H54 (cell line): Measurements from ENCODE around the gene COL1A1.

Source experiments
- DNase-seq: peaks from one replicate; pipeline ENCODE4 v3.0.0; 2011; ENCODE audit warnings: low spot score, mixed read lengths; ENCODE audit not compliant: insufficient read length
- FAIRE-seq: peaks from 3 replicates; lab custom pipeline; 2011; peaks lifted over from hg19 to GRCh38; lab: Jason Lieb, UNC
- POLR2A ChIP-seq: IDR thresholded peaks from 2 replicates; pipeline ENCODE4 v1.6.1; 2011; ENCODE audit warnings: low read depth, mild to moderate bottlenecking, low read length

COL1A1 gene

DNA sequence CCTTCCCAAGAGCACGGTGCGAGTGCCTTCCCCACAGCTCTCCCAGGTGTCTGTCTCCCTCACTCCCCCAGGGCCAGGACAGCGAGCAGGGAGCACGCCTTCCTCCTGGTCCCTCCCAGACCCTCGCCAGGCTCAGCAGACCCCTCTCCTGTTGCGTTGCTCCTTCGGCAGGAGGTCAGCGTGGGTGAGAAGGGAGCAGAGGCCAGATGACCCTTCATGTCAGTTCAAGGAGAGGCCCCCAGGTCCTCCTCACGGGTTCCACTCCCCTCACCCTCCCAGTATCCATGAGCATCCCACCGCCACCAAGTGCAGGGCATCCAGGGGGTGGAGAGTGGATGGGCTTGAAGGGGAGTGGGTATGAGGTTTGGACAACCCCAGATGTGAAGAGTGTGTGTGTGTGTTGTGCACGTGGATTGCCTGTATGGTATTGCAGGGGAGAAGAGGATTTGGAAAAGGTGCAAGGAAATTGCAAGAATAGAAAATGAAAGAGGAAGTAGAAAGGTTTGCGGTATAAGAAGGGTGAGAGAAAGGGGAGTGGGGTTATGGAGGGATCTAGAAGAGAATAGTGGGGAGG lies 17.9 kb downstream of the COL1A1 start:
- no peak for DNase-seq
- no peak for TF ChIP-seq POLR2A

DNA sequence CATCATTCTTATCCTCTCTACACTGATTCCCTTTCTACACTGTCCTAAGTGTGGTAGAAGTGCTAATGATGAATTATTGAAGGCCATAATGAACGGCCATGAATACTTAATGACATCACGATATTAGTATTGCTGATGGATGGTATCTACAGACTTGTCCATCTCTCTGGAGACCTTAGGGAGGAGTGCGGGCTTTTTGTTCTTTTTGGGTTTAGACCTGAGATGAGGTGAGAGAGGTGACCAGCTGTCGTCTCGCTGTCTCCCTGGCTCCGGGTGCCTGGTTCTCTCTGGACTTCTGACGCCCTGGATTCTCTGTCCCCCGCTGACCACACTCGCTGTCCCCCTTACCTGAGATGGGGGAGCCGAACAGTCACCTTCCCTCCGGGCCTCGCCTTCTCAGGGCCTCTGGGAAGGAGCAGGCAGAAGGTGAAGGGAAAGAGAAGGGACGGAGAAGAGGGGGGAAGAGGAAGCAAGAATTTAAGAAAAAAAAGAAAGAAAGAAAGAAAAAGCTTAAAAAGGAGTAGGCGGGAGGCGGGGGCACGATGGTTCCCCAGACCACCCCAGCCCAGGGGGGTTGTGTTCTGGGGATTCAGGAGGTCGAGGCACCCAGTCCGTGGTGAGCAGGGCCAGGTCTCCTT lies 18.5 kb downstream of the COL1A1 start:
- no peak for TF ChIP-seq POLR2A
- DNase-seq (no peak), FAIRE-seq (no peak)

More for the DNA sequence above, 17.9 kb downstream of the COL1A1 start:
- no peak for FAIRE-seq

DNA sequence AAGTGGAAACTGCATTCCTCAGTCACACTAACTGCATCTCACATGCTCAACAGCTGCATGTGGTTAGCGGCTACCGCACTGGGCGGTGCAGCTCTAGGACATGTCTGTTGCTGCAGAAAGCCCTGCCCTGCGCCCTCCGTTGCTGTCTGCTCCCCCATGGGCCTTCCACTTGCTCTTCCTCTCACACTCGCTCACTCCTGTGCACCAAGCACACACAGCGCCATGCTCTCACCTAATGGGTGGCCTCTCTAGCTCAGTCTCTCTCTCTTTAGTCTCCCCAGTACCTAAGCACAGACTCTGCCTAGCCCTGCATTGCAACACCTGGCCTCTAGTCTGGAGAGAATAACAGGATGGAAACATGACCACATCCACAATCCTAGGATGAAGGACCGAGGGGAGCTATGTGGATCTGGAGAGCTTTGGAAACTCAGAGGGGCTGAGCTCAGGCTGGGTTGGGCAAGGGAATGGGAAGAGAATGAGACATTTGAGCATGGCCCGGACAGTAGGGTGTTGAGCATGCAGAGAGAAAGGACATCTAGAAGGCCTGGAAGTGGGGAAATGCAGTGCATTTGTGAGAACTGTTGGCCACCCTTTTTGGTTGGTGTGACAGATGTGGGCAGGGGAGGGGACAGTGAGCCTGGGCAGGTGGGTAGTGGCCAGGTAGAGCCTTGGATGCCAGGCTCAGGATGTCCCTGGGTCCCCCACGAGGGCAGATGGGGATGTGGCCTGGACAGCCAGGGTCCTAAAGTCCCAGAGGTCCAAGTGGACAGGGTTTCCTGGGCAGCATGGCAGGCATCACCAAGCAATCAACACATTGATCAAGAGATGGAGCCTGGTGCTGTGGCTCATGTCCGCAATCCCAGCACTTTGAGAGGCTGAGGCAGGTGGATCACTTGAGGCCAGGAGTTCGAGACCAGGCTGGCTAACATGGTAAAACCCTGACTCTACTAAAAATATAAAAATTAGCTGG lies 19.6 kb downstream of the COL1A1 start:
- DNase-seq: no peak
- FAIRE-seq: no peak
- no peak for TF ChIP-seq POLR2A

DNA sequence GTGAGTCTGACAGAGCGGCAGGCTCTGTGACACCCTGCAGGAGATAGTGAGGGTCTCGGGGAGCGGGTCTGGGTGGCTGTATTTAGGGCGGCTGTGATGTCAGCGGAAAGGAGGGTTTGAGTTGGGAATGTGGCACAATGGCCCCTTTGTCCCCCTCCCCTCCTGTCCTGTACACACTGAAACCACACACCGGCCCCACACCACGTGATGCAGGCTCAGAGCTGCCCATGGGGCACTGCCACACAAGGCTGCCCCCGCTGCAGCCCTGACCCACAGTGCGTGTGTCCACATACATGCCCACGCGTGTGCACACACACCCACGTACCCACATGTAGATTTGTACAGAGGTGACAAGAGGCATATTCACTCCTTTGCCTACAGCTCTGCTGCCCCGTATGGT lies 20.3 kb downstream of the COL1A1 start:
- no peak for DNase-seq
- no peak for FAIRE-seq
- TF ChIP-seq POLR2A: no peak

DNA sequence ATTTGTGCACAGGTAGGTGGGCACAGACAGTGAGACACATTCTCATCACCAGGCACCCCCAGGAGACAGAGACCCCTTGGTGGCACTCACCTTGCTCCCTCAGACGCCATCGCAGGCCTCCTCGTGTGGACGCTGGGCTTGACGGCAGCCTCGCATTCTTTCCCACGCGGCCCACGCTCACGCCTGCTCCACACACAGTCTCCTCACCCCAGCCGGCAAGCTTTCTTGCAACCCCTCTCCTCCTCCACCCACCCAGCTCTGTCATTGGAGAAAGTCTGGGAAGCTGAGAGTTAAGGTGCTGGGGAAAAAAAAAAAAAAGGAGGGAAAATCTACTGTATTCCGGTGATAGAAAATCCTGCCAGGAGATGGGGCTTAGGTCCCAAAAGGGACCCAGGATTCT lies 20.8 kb downstream of the COL1A1 start:
- TF ChIP-seq POLR2A: no peak
- DNase-seq (no peak), FAIRE-seq (no peak)

DNA sequence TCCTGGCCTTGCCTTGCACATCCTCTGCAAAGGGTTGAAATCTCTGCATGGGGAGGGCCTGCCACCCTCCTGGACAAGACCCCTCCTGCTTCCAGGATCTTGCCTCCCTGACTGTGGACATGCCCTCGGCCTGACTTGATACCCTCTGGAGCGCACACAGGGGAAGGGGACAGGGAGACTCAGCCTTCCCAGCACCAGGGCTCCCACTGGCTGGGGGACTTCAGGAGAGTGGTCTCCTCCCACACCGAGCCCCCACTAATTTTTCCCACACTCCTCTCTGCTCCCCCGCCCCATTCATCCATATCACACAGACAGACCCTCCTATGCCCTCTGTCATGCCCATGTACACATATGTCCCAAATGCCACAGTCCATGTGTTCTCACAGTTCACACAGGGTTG lies 21.3 kb downstream of the COL1A1 start:
- DNase-seq (no peak), FAIRE-seq (no peak)
- TF ChIP-seq POLR2A: no peak

DNA sequence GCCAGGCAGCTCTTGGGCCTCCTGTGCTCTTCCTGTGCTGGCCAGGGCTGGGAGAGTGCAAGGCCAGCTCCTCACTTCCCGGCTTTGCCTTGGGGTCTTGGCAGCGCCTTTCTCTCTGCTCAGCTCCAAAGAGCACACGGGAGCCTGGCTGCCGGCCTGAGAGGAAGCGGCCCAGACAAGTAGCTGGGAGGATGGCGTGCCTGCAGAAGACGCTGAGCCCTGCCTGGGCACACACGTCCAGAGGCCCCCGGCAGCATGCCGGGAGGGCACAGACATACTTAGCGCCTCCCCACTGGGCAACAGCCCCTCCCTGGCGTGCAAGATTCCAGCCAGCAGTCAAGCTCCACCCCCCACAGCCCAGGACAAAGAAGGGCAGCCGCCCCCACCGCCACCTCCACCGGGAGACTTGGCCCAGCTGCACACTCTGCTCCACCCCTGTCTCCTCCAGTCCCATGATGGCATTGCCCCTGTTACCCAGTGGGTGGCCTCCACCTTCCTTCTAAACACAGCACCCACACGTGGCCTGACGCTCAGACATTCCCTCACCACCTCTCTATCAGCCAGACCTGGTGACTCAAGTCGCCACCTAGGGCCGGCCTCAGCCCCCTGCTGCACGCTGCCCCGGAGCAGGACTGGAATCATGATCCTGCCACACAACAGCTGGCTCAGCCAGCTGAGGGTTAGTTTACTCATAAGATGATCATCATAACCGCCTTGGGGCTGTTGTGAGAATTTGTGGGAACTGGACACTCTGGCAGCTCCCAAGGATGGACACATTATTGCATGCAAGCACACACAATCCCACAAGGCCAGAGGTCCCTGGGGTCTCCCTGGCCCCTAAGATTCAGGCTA lies 23.2 kb downstream of the COL1A1 start:
- FAIRE-seq: peak; percentile 11
- DNase-seq: peak; percentile 97

DNA sequence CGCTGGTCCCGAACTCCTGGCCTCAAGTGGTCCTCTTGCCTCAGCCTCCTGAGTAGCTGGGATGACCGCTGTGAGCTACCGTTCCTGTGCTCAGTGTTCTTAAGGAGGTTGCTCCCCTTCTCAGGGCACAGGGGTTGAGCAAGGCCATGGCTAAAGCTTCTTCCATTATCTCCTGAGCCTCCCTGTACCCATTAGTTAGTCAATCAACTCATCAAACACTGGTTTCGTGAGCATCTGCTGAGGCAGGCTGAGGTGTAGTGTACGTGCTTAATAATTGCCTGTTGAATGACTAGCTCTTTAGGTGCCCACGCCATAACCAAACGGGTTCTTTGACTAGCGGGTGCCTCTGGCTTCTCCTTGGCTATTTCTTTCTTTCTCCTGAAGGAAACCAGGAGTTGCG lies 24.0 kb downstream of the COL1A1 start:
- FAIRE-seq: no peak
- no peak for DNase-seq
- no peak for TF ChIP-seq POLR2A

More for the DNA sequence above, 23.2 kb downstream of the COL1A1 start:
- peak; percentile 61 for TF ChIP-seq POLR2A

DNA sequence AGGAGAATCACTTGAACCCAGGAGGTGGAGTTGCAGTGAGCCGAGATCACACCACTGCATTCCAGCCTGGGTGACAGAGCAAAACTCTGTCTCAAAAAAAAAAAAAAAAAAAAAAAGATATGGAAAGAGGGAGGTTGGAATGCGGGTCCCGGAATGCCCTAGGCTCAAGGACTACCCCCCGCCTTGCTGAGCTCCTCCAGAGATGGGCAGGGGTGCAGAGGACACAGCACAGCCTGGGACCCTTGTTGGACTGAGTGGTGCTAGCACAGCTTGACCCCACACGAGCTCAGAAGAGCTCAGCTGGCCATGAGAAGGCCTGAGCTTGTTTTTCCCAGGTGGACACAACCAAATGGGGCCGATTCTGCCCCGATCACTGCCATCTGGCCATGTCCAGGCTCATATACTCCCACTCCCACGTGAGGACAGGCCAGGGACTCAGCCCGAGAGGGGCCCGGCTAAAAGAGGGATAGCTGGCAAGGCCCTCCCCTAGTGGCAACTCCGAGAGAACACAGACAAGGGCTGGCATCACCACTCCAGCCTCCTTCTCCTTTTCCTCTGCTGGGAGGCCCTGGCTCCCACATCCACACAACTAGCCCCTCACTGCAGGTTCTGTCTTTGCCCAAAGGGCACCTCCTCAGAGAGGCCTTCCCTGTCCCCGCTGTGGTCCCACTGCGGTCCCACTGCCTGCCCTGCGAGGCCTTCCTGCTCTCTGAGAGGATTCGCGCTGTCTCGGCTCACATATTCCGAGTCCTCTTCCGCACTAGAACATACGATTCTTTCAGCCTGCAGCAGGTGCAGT lies 24.7 kb downstream of the COL1A1 start:
- DNase-seq (no peak), FAIRE-seq (no peak)
- no peak for TF ChIP-seq POLR2A

DNA sequence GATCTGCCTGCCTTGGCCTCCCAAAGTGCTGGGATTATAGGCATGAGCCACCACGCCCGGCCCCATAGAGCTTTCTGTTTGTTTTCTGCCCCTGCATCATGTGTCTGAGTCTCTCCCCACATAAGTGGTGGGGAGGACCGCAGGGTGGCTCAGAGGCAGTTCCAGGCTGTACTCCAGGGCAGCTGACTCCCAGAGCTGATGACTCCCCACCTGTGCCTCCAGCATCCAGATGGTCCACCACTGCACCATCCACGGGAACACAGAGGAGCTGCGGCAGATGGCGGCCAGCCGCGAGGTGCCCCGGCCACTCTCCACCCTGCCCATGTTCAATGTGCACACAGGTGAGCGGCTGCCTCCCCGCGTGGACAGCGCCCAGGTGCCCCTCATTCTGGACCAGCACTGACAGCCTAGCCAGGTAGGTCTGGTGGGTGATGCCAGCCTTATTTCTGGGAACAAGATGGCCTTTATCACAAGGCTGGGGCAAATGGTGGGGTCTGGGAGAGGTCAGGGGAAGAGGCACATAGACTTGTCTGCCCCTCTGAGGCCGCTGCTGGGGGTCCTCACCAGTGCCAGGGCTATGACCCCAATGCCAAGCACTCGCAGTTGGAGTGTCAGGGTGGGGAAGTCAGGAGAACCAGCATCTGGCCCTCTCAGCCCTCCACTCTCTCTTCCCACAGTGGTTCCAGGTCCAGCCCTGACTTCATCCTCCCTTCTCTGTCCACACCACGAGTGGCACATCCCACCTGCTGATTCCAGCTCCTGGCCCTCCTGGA lies 26.2 kb downstream of the COL1A1 start:
- FAIRE-seq (no peak), DNase-seq (no peak)
- no peak for TF ChIP-seq POLR2A

DNA sequence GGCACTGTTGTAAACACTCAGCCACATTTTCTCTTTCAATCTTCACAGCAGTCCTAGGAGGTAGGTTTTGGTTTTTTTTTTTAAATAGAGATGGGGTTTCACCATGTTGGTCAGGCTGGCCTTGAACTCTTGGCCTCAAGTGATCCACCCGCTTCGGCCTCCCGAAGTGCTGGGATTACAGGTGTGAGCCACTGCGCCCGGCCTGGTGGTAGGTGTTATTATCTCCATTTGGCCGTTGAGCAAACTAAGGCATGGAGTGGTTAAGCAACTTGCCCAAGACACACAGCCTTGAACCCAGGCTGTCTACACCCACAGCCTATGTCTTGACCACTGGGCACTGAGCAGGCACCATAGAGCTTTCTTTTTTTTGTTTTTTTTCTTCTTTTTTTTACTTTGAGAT lies 27.0 kb downstream of the COL1A1 start:
- no peak for DNase-seq
- TF ChIP-seq POLR2A: no peak
- FAIRE-seq: no peak
